ENCODE measurements around the gene APLF. TPM values are rescaled to one million over a fixed set of nuclear protein-coding genes. Genes with fewer than 3 reads are reported as not detected.

The APLF gene
- total RNA-seq, 1 donor from 2014 or later, result 11.6 TPM

DNA sequence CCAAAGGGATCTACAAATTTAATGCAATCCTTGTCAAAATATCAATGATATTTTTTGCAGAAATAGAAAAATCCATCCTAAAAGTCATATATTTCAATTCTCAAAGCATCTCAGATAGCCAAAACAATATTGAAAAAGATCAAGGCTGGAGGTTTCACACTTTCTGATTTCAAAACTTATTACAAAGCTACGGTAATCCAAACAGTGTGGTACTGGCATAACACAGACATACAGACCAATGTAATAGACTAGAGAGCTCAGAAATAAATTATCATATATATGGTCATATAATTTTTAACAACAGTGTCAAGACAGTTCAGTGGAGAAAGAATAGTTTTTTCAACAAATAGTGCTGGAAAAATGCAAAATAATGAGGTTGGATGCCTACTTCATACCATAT lies 135.7 kb downstream of the APLF start:
- peaks cover 29% of the 10 kb centered on the region for H3K9me3 Mint-ChIP-seq (ENCODE audit: low read depth)
- H3K27me3 Mint-ChIP-seq, result no peaks in the 10 kb centered on the region
- no peak for DNase-seq (ENCODE audit: low spot score, unreplicated experiment)
- H3K4me3 Mint-ChIP-seq (ENCODE audit: low read depth), result no peak overlapping the region
- TF ChIP-seq, protein P1, sequence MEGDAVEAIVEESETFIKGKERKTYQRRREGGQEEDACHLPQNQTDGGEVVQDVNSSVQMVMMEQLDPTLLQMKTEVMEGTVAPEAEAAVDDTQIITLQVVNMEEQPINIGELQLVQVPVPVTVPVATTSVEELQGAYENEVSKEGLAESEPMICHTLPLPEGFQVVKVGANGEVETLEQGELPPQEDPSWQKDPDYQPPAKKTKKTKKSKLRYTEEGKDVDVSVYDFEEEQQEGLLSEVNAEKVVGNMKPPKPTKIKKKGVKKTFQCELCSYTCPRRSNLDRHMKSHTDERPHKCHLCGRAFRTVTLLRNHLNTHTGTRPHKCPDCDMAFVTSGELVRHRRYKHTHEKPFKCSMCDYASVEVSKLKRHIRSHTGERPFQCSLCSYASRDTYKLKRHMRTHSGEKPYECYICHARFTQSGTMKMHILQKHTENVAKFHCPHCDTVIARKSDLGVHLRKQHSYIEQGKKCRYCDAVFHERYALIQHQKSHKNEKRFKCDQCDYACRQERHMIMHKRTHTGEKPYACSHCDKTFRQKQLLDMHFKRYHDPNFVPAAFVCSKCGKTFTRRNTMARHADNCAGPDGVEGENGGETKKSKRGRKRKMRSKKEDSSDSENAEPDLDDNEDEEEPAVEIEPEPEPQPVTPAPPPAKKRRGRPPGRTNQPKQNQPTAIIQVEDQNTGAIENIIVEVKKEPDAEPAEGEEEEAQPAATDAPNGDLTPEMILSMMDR (IDR thresholded peaks at IDR 0.05; ENCODE audit: unreplicated experiment), result no peak
- no peaks in the 10 kb centered on the region for H3K4me1 Mint-ChIP-seq (ENCODE audit: low read depth)
- H3K27ac Mint-ChIP-seq, result no peak overlapping the region
- no peaks in the 10 kb centered on the region for H3K36me3 Mint-ChIP-seq (ENCODE audit: insufficient read depth)

DNA sequence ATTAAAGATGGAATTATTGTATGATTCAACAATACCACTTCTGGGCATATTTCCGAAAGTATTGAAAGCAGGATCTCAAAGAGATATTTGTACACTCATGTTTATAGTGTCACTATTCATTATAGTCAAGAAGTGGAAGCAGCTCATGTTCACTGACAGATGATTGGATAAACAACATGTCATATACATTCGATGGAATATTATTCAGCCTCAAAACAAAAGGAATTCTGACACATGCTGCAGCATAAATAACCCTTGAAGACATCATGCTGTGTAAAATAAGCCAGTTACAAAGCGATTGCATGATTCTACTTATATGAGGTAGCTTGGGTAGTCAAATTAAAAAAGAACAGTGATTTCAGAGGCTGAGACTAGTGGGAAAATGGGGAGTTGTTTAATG lies 136.7 kb downstream of the APLF start:
- Mint-ChIP-seq H3K27me3 (no peaks in the 10 kb centered on the region), H3K9me3 (ENCODE audit: low read depth) (peaks cover 34% of the 10 kb centered on the region)

DNA sequence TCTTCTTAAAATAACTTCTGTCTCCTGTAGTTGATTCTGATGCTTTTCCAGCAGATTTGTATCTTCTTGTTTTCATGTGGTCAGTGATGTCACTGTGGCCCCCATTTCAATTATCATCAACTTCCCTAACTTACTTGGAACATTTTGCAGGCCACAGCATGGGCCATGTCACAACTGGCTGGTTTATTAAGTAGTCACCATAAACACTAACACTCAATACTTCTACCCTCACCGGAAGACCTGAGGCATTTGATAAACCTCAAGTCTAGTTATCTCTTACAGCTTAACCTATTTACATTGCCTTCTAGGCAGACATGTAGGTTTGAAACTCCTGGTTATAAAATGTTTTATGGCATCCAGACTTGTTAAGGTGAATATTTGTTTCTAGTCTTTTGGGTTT lies 138.6 kb downstream of the APLF start:
- Mint-ChIP-seq H3K27me3 (no peaks in the 10 kb centered on the region), H3K36me3 (ENCODE audit: insufficient read depth) (peaks cover 2% of the 10 kb centered on the region), H3K27ac (no peak overlapping the region), H3K9me3 (ENCODE audit: low read depth) (peaks cover 37% of the 10 kb centered on the region), H3K4me3 (ENCODE audit: low read depth) (no peak overlapping the region), H3K4me1 (ENCODE audit: low read depth) (no peaks in the 10 kb centered on the region)
- DNase-seq (ENCODE audit: low spot score, unreplicated experiment), result no peak
- TF ChIP-seq, protein P1 (IDR thresholded peaks at IDR 0.05; ENCODE audit: unreplicated experiment), result no peak

More for the DNA sequence above, 136.7 kb downstream of the APLF start:
- Mint-ChIP-seq H3K4me3 (ENCODE audit: low read depth) (no peak overlapping the region), H3K36me3 (ENCODE audit: insufficient read depth) (no peaks in the 10 kb centered on the region), H3K27ac (no peak overlapping the region), H3K4me1 (ENCODE audit: low read depth) (no peaks in the 10 kb centered on the region)
- DNase-seq (ENCODE audit: low spot score, unreplicated experiment), result no peak
- TF ChIP-seq, protein P1 (IDR thresholded peaks at IDR 0.05; ENCODE audit: unreplicated experiment), result no peak

DNA sequence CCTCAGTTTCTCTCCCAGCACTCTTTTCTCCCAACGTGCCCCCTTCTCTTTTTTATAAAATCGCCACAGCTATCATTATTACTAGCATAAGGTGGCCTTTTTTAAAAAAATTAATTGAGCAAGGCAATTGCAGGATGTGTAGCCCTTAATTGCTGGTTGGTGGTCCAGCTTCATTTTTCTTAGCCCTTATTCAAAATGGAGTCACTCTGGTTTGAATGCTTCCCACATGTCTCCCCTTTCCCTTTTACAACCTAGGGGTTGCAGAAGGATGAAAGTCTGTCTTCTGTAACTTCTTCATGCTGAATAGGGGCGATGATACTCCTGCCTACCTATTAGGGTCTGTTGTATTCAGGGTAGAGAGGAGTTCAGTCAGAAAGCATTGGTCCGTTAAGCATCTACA lies 139.4 kb downstream of the APLF start:
- TF ChIP-seq, protein P1 (IDR thresholded peaks at IDR 0.05; ENCODE audit: unreplicated experiment), result no peak
- Mint-ChIP-seq H3K9me3 (ENCODE audit: low read depth) (peaks cover 32% of the 10 kb centered on the region), H3K4me3 (ENCODE audit: low read depth) (no peak overlapping the region), H3K36me3 (ENCODE audit: insufficient read depth) (peaks cover 2% of the 10 kb centered on the region), H3K27me3 (no peaks in the 10 kb centered on the region), H3K4me1 (ENCODE audit: low read depth) (no peaks in the 10 kb centered on the region), H3K27ac (no peak overlapping the region)
- no peak for DNase-seq (ENCODE audit: low spot score, unreplicated experiment)

DNA sequence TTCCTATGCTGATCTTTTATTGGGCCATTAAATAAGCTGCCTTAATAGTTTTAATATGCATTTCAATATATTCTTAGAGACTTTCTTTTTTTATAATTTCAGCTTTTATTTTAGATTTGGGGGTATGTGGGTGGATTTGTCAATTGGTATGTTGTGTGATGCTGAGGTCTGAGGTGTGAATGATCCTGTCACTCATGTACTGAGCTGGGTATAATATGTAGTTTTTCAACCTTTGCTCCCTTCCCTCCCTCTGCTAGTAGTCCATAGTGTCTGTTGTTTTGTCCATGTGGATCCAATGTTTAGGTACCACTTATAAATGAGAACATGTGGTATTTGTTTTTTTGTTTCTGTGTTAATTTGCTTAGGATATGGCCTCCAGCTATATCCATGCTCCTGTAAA lies 140.5 kb downstream of the APLF start:
- no peak for DNase-seq (ENCODE audit: low spot score, unreplicated experiment)
- TF ChIP-seq, protein P1 (IDR thresholded peaks at IDR 0.05; ENCODE audit: unreplicated experiment), result no peak
- Mint-ChIP-seq H3K4me3 (ENCODE audit: low read depth) (no peak overlapping the region), H3K36me3 (ENCODE audit: insufficient read depth) (peaks cover 4% of the 10 kb centered on the region), H3K27me3 (no peaks in the 10 kb centered on the region), H3K9me3 (ENCODE audit: low read depth) (peaks cover 31% of the 10 kb centered on the region), H3K27ac (no peak overlapping the region), H3K4me1 (ENCODE audit: low read depth) (no peaks in the 10 kb centered on the region)
